HG02970 (cell line): ENCODE measurements around the gene SDF4.

Source experiments
- ATAC-seq: cut with Tn5 transposase; IDR thresholded peaks from one replicate; pipeline ENCODE4 v1.9.1; 2021; ENCODE audit warnings: mild to moderate bottlenecking, moderate library complexity, moderate number of reproducible peaks; ENCODE audit not compliant: unreplicated experiment, low FRiP score

Gene SDF4

GRCh38 chr1:1171546-1172340 lies 60.1 kb downstream of the SDF4 start:
- ATAC-seq: no peak

- ATAC-seq: no peak
Observed at GRCh38 chr1:1171161-1171545, 60.6 kb downstream of the SDF4 start.

DNA sequence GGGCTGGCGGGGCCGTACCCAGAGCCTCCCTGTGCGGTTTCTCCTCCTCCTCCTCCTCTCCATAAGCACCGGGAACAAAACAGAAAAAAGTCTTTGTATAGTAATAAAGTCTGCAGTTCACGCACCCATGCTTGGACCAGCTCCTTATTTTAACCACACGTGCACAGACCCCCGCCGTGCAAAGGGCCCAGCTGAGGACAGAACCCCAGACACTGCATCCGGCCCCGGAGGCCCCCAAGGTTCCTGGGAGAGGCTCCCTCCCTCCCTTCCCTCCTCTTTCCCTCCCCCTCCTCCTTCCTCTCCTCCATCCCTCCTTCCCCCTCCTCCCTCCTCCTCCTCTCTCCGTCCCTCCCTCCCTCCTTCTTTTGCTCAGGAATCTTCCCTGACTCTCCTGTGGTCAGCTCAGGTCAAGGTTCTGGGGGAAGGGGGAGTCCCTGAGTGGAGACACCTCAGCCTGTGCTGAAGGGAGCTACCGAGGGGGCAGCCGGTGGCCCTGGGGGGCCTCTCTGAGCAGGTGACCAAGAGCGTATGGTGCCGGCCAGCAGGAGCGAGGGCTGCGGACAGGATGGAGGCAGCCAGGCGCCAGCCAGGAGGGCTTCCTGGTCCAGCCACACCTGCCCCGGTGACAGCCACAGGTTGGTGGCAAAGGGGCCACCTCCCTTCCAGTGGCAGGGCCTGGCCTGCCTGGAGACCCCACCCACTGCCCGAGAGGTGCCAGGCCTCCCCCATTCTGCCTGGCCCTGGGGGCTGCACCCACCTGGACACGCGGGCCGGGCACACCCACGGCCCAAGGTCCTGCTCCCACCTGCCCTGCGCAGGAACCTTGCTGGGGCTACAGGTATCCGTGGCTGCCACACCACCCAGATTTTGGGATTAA lies 61.3 kb downstream of the SDF4 start:
- ATAC-seq: no peak

- ATAC-seq: no peak
Observed at GRCh38 chr1:1169429-1170214, 62.2 kb downstream of the SDF4 start.

DNA sequence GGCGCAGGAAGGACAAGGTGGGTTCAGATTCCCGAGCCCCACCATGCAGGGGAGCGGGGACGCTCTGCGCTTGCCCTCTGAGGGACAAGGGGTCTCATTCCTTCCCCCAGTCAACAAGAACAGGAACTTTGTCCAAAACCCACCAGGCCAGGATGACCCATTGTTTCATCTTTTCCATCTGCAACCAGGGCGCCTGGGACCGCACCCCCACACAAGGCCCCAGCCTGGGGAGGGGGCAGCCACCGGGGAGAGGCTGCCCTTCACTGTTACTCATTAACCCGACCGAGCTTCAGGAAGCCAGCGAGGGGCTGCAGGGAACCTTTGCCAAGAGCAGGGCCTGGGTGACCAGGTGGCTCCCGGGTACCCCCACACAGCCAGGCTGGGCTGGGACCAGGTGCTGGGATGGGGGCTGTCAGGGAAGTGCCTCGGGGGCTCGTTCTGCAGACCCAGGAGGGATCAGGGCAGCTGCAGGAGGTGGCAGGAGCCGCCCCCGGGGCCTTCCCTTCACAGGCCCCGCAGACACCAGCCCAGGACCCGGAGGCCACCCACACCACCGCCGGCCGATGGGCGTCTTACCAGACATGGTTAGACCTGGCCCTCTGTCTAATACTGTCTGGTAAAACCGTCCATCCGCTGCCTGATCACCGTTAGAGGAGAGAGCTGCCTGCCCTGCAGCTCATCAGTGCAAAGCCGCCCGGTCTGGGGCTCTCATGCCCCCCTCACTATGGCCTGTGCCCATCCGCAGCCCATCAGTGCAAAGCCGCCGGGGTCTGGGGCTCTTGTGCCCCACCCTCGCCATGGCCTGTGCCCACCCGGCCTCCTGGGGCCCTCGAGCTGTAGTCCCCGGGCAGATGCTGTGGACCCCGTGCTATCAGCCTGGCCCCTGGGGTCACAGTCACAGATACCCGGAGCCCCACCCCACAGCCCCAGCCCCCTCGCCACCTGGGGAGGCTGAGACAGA lies 63.1 kb downstream of the SDF4 start:
- ATAC-seq: no peak

- ATAC-seq: no peak
Observed at GRCh38 chr1:1167841-1168450, 63.9 kb downstream of the SDF4 start.

- ATAC-seq: no peak
Observed at GRCh38 chr1:1167398-1167821, 64.4 kb downstream of the SDF4 start.
